DMS114 treated with DMSO at 0.1 percent for 48 hours (cell line): ENCODE data around the gene CFL1.
"Not testable (repeated sequence)": the region's sequence is repeated elsewhere in the genome, so short reads cannot be mapped to it uniquely, and the experiment has no call there.

Source experiments
- DNase-seq: peaks from one replicate; lab custom pipeline; 2025; ENCODE audit not compliant: unreplicated experiment; lab: John Stamatoyannopoulos, UW

The CFL1 gene

DNA sequence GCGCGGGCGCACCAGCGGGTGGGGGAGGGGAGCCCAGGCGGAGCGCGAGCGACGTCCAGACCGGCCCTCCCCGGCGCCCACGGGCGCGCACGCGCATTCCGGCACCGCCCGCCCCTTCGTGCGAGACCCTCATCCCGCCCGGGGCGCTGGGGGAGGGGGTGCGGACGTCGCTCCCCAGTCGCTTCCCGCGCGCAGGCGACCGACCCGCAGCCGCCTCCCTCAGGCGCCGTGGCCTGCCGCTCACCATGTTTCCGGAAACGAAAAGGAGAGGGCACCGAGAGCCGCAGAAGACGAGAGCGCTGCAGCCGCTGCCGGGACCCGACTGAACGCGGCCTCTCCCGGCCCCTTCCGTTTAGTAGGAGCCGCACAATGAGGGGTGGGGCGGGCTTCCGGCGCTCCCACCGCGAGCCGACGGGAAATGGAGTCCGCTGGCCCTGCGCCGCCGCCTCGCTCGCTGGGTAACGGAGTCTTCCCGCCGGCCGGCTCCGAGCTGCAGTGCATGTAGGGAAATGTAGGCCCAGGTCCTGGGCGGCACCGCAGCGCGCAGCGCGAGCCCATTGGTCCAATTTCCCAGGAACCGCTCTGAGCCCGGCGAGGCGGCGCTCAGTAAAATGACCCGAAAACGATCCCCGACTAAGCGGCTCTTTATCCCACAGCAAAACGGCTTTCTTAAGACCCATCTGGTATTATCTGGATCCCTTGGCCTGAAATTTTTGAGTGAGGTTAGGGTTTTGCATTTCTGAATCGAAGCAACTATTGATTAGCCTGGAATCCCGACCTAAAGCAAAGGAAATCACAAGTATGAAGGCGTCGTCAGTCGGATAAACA, at the start of gene CFL1:
TSS of gene CFL1 (minus strand) at position 328 of the 828 bp plus-strand sequence. CDS start at position 247, 81 bp downstream.
- DNase-seq, result peak; percentile 94

DNA sequence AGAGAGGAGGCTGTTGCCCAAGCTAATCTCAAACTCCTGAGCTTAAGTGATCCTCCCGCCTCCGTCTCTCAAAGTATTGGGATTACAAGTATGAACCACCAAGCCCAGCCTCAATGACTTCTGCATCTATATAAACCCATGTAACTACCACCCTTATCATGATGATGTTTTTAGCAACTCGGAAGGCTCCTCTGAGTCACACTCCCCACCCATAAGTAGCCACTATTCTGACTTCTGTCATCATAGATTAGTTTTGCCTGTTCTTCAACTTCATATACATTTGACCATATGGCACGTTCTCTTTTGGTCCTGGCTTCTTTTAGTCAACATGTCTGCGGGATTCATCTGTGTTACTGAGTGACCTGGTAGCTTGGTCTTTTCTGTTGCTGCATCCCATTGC, 48.6 kb upstream of the CFL1 start:
- DNase-seq, result no peak

DNA sequence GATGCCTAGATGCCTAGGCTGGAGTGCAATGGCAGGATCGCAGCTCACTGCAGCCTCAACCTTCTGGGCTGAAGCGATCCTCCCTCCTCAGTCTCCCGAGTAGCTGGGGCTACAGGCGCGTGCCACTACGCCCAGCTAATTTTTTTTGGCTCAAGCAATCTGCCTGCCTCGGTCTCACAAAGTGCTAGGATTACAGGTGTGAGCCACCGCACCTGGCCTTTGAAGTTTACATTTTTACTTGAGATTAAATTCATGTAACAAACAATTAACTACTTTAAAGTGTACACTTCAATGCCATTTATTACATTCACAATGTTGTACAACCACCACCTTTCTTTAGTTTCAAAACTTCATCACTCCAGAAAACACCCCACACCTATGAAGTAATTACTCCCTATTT, 45.7 kb upstream of the CFL1 start:
- DNase-seq, result no peak

DNA sequence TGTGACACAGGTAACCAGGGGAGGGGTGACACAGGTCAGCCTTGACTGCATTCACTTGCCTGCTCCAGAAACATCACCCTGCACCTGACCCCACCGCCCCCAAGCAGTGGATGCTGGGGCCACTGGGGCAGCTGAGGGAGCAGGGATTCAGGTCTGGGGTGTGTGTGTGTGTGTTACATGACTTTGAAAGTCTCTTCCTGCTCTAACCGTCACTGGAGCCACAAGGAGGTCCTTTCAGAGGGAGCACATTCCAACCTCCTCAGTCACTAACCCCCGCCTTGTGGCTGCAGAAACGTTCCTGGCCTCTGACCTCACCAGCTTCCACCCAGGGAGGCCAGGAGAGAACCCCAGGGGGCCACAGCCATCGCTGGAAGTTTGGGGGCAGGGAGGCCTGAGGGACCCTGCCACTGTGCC, 45.1 kb upstream of the CFL1 start:
- no peak for DNase-seq

DNA sequence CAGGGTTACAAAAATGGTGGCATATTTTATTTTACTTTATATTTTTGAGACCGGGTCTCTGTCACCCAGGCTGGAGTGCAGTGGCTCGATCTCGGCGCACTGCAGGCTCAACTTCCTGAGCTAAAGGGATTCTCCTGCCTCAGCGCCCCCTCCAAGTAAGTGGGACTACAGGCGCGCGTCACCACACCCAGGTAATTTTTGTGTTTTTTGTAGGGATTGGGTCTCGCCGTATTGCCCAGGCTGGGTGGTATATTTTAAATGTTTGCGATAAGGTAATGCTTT, 42.9 kb upstream of the CFL1 start:
- DNase-seq, result no peak

DNA sequence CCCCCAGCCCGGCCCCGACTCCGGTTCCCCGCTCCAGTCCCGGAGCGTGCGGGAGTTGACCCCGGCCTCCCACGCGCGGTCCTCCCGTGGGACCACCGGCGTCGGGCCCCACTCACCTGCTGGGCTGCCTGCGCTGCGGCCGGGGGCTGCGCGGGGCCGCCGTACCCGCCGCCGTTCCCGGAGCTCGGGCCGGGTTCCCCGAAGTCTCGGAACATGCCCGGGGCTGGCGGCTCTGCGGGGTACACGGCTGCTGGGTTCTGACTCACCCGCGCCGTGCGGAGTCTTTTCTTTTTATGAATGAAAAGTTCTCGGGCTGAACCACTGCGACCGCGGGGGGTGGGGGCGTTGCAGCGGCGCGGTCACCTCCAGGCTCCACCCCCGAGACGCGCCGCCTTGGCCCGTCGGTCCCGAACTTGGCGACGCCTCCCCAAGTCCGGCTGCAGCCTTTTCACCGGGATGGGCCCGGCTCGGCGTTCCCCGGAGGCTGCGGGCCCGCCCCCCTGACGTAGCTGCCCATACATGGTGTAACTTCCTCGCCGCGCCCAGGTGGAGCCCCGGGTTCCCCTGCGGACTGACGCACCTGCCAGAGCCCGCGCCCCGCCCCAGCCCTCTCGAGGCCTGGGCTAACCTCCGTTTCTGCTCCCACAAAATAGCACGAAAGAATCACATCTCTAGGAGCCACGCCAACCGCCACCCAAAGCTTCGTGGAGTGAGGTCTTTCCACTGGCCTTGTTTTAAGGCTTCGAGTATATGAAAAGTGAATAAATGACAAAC, 42.3 kb upstream of the CFL1 start, which contains the start of gene FOSL1:
TSS of gene FOSL1 (minus strand) at position 264 of the 774 bp plus-strand sequence. CDS start at position 215, 49 bp downstream.
- DNase-seq, result peak; percentile 57

DNA sequence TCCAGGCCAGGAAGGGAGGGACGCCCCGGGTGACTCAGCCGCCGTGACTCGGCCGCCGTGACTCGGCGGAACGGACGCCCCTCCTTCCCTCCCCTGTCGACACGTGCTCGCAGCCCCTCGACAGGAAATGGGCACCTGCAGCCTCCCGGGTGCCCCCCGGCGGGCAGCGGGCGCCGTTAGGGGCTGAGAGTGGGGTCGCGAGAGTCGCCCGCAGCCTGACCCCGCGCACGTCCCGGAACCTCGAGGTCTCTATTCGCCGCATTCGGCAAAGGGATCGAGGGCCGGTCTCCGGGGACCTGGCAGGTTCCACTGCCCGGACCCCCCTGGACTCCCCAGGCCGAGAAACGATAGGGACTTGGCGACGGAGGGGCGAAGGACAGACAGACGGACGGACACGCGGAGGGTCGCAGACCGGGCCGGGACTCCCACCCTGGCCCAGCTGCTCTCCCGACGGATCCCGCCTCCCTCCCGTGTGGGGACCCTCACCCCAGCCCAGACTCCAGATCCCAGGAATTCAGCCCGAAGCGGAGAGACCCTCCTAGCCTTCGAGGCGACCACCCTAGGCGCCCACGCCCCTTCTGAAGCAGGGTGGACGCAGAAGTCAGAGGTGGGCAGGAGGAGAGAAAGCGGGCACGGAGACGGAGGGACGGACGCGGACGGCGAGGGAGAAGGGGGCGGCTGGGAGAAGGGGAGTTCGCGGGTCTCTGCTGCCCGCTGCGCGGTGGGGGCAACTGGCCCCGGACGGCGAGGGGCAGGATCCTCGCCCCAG, 41.6 kb upstream of the CFL1 start:
- DNase-seq, result no peak

DNA sequence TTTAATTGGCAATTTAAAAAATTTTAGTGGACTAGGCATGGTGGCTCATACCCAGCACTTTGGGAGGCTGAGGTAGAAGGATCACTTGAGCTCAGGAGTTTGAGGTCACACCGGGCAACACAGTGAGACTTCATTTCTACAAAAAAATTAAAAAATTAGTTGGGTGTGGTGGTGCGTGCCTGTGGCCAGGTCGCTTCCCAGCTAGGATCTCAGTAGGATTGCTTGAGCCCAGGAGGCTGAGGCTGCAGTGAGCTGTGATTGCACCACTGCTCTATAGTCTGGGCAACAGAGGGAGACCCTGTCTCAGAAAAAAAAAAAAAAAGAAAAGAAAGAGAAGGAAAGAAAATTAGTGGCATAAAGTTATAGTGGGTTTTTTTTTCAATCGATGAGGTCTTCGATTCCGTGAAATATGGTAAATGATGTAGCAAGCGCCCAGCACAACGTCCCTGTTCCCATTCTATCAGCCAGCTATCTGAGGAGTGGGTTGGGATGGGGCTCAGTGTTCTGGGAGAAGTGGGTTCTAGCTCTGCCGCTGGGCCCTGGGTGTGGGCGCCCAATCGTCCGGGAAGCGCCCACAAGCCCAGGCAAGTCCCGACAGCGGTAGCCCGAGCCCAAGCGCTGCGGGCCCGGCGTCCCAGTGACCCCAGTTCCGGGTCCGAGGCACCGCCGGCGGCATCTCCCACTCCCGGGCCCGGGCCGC, 40.8 kb upstream of the CFL1 start:
- no peak for DNase-seq

DNA sequence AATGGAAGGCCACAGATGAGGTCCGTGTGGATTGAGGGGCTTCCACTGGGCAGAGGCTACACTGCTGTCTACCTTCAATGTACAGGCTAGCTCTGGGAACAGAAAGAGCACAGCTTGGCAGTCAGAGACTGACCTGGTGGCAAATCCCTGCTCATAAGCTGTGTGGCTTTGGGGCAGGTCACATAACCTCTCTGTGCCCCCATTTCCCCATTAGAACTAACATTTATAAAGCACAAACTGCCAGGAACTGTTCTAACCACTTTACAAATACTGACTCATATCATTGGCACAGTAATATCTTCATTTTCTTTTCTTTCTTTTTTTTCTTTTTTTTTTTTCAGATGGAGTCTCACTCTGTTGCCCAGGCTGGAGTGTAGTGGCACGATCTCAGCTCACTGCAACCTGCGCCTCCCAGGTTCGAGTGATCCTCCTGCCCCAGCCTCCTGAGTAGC, 39.1 kb upstream of the CFL1 start:
- no peak for DNase-seq

DNA sequence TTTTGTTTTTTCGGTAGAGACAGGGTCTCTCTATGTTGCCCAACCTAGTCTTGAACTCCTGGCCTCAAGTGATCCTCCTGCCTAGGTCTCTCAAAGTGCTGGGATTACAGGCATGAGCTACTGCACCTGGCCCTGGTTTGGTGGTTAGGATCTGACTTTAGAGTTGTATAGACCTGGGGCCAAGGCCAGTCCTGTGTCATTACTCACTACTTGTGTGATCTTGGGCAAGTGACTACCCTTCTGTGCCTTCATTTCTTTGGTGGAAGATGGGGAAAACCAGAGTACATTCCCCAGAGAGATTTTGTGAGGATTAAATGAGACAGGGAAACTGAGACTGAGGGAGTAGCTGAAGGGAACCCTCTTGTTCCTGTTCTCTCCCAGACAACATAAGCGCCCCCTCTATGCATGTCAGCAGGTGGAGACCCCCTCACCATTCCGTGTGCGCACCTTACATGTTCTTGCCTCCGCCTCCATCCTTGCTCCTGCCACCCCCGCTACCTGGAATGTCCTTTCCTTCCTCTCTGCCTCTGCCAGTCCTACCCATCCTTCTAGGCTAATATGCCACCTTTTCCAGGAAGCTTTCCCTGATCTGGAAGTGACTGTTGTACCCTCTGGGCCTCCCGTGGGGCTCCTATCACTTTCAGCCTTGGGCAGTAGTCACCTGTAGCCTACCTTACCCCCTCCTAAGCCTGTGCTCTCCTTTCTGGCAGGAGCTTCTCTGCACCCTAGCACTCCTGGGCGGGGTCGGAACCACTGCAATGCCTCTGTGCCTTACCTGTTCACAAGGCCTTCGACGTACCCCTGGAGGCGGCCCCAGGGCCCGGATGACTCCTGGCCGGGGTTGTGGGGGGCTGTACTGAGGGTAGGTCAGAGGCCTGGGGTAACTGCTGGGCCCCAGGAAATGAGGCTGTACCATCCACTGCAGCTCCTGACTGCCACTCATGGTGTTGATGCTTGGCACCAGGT, 38.3 kb upstream of the CFL1 start:
- DNase-seq, result no peak

DNA sequence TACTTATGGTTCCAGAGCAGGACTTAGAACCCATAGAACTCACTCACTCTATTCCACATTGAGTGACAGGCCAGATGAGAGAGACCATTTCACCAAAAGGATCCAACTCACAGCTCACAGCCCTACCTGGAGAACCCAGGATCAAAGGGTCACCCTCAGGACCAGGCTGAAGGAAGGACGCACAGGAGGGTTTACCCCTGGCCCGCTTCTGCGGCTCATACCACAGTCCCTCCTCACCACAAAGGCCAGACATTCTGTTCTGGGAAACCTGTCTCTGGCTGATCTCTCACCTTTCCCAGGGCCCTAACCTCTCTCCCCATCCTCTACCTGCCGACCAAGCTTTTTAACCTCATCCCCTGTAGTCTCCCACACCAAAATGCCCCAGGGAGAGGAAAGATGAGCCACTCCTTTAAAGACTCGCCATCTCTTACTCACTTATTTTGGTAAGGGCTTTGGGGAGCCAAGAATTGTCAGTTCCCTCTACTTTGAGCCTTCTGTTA, 37.6 kb upstream of the CFL1 start:
- no peak for DNase-seq

DNA sequence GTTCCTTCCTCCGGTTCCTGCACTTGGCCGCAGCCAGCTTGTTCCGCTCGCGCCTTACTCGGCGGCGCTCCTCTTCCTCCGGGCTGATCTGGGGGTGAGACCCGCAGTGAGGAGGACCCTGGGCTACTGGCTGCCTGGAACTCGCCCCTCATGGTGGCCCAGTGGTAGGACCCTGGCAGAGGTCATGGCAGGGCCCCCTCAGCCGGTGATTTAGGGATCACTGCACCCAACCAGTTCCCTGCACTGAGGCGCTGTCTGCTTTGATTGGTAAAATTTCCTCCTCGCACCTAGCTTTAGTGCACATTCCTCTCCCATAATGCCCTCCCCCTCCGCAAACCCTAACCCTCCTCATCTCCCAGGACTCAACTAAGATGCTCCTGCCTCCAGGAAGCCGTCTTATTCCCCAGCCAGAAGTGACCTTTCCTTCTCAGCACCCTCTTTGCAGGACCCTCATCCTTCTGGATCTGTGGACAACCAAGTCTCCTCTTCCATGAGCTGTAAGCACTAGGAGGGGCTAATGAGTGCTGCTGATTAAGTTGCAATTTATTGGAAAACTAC, 36.1 kb upstream of the CFL1 start:
- DNase-seq, result no peak

DNA sequence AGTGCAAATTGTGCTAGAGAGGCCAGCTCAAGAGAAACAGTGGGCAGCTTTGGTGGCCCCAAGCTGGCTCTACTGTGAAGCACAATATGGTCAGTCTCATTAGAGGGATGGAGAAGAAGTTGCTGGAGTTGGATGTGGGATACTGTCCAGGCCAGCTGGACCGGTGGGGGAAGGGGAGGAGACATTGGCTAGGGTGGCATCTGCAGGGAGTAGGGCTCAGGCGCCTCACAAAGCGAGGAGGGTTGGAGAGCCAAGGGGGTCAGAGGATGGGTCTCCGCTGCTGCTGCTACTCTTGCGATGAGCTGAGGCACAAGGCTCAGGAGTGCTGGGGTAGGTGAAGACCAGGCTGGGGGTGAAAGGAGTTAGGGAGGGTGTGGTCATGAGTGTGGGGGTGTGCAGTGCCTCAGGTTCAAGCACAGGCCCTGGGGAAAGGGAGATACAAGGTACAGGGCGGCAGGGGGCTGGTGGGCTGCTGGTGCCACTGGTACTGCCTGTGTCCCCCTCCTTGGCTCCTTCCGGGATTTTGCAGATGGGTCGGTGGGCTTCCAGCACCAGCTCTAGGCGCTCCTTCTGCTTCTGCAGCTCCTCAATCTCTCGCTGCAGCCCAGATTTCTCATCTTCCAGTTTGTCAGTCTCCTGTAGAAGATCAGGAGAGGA, 34.8 kb upstream of the CFL1 start:
- DNase-seq, result no peak

DNA sequence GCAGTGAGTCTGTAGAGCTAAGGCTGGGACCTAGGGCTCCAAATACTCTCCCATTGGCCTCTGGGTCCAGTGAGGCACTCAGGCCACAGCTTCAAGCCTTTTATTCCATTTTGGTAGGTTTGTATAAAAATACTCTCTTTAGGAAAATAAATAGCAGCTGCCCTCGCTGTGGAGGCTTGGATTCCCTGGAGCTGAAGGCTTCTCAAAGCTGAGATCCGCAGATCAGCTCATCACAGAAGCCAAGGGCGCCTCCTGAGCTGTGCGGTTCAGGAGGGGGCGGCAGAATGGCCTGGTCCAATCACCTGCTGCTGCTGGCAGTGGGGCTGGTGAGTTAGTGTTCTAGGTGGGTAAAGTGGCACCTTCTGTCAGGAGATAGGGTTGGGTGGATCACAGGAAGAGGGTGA, 34.2 kb upstream of the CFL1 start:
- not testable (repeated sequence) for DNase-seq

DNA sequence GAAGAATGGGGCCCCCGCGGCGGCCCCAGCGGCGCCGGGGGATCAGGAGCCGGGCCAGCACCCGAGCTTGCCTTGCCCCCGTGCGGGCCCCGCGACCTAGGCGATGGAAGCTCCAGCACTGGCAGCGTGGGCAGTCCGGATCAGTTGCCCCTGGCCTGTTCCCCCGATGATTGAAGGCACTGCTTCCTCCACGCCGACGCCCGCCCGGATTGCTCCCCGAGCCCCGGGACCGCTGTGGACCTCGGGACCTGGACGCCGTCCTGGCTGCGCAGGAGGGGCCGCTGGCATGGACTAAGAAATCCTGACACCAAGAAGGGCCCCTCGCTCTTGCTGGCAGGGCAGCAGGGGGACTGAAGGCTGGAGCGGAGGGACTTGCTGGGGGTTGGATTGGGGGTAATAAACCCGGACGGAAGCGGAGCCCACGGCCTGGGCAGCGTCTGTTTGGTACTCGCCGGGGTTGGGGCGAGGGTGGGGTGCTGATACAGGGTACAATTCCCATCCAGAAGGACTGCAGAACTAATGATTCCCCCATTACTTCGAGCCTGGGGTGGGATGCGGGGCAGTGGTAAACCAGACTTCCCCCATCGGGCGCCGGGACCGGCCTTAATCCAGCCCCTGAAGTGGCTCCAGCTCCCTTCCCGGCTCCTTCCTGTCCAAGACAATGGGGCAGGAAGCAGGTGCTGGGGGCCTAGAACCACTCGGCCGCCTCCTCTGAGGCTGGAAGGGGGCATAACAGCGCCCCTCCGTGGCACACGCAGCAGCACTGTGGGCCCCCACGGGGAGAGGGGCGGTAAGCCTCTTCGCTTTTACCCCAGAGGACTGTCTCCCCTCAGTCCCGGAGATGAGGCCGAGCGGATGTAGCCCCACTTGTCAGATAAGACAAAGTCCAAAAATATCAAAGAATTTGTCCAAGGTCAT, 33.5 kb upstream of the CFL1 start:
- no peak for DNase-seq

DNA sequence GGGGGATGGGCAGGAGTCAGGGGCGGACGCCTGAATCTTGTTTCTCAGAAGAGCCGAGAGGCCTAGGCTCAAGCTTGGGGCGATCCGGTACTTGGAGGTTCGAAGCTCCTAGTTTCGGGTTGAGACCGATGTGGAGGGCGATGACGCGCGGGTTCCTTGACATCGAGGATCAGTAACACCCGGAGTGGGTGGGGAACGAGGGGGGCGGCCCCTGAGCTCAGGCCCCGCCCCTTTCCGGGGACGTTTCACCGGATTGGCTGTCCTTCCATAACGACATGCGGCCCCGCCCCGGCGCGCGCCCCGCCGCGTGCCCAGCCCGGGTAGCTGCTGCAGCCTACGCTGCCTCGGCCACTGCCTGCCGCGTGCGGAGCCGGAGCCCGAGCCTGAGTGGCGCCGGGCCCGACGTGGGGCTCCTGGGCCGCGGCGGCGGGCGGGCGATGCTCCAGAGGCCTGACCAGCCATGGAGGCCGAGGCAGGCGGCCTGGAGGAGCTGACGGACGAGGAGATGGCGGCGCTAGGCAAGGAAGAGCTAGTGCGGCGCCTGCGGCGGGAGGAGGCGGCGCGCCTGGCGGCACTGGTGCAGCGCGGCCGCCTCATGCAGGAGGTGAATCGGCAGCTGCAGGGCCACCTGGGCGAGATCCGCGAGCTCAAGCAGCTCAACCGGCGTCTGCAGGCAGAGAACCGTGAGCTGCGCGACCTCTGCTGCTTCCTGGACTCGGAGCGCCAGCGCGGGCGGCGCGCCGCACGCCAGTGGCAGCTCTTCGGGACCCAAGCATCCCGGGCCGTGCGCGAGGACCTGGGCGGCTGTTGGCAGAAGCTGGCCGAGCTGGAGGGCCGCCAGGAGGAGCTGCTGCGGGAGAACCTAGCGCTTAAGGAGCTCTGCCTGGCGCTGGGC, 32.6 kb upstream of the CFL1 start, which contains the start of gene CCDC85B:
TSS of gene CCDC85B (plus strand) at position 350 of the 895 bp plus-strand sequence. CDS start at position 461, 111 bp downstream.
- peak; percentile 86 for DNase-seq
